Inflammatory macrophage treated with lipopolysaccharide for 4 hours (primary cell): ENCODE measurements around the gene FDCSP.
"Not testable (repeated sequence)": the region's sequence is repeated elsewhere in the genome, so short reads cannot be mapped to it uniquely, and the experiment has no call there.

ENCODE experiments used
- DNase-seq: peaks from one replicate; pipeline ENCODE4 v3.0.0-alpha.2; 2020

The FDCSP gene

GRCh38 chr4:70225824-70226223 is at the start of gene FDCSP:
Gene FDCSP, plus strand, starts transcription at chr4:70226124. Its CDS starts 5,071 bp downstream, at chr4:70231195.
- no peak for DNase-seq

GRCh38 chr4:70177090-70177489 is 48.8 kb upstream of the FDCSP start:
- no peak for DNase-seq

- DNase-seq, result no peak
These were observed 47.8 kb upstream of the FDCSP start for GRCh38 chr4:70178075-70178660.

GRCh38 chr4:70179811-70180210 is 46.1 kb upstream of the FDCSP start:
- no peak for DNase-seq

- DNase-seq, result no peak
These were observed 44.1 kb upstream of the FDCSP start for GRCh38 chr4:70181864-70182263.

- DNase-seq, result no peak
These were observed 43.3 kb upstream of the FDCSP start for GRCh38 chr4:70182517-70183167.

GRCh38 chr4:70183168-70183939 is 42.6 kb upstream of the FDCSP start:
- peak; percentile 46 for DNase-seq

- DNase-seq, result no peak
These were observed 42.0 kb upstream of the FDCSP start for GRCh38 chr4:70183940-70184246.

- no peak for DNase-seq
These were observed 38.7 kb upstream of the FDCSP start for GRCh38 chr4:70187216-70187615.

- no peak for DNase-seq
These were observed 35.3 kb upstream of the FDCSP start for GRCh38 chr4:70190579-70190978.

GRCh38 chr4:70191647-70192046 is 34.3 kb upstream of the FDCSP start:
- DNase-seq, result no peak

GRCh38 chr4:70192895-70193294 is 33.0 kb upstream of the FDCSP start:
- DNase-seq, result no peak

- no peak for DNase-seq
These were observed 30.5 kb upstream of the FDCSP start, which contains the start of gene ODAM for GRCh38 chr4:70195425-70195824. Gene ODAM, plus strand, starts transcription at chr4:70195725. Its CDS starts 819 bp downstream, at chr4:70196544.

GRCh38 chr4:70196857-70197256 is 29.1 kb upstream of the FDCSP start:
- DNase-seq, result no peak

- no peak for DNase-seq
These were observed 28.1 kb upstream of the FDCSP start for GRCh38 chr4:70197842-70198241.

- DNase-seq, result no peak
These were observed 22.3 kb upstream of the FDCSP start for GRCh38 chr4:70203601-70204000.

- DNase-seq, result not testable (repeated sequence)
These were observed 13.2 kb upstream of the FDCSP start for GRCh38 chr4:70212752-70213151.

- DNase-seq, result not testable (repeated sequence)
These were observed 9.8 kb upstream of the FDCSP start for GRCh38 chr4:70216109-70216508.

- not testable (repeated sequence) for DNase-seq
These were observed 9.4 kb upstream of the FDCSP start for GRCh38 chr4:70216550-70216949.

- not testable (repeated sequence) for DNase-seq
These were observed 4.5 kb upstream of the FDCSP start for GRCh38 chr4:70221389-70221788.

- not testable (repeated sequence) for DNase-seq
These were observed 4.1 kb upstream of the FDCSP start for GRCh38 chr4:70221818-70222217.

GRCh38 chr4:70236125-70236524 is 10.2 kb downstream of the FDCSP start:
- DNase-seq, result no peak

- DNase-seq, result no peak
These were observed 13.4 kb downstream of the FDCSP start for GRCh38 chr4:70239131-70239883.
